Body of pancreas (tissue), 4 donors: Measurements from ENCODE around the gene GNAT1. TPM values are rescaled to one million over a fixed set of nuclear protein-coding genes. Genes with fewer than 3 reads are reported as not detected.

Experiments
- ATAC-seq: fragments of 150-250 bp; one replicate; pipeline ENCODE4 v1.9.1; 2016
- DNase-seq, 4 donors: peaks; one replicate each; pipeline ENCODE4 v3.0.0-alpha.2; 2019
- H3K27ac ChIP-seq, 4 donors: fragments of 200-600 bp; sonication (generic); 1 replicate in 3 of 4; 2 replicates in 1 of 4; pipeline versions ENCODE4 v1.5.1 to v1.6.1; 2016 to 2019; ENCODE audit warnings: mild to moderate bottlenecking in 1 of 4, mixed read lengths in 1 of 4, moderate library complexity in 1 of 4
- H3K27me3 ChIP-seq, 2 donors: fragments of 200-600 bp; sonication (generic); one replicate each; pipeline ENCODE4 v1.6.0; 2016; ENCODE audit warnings: mild to moderate bottlenecking in 1 of 2
- H3K36me3 ChIP-seq, 2 donors: fragments of 200-600 bp; sonication (generic); replicated peaks in 1 of 2; 2 replicates each; pipeline ENCODE4 v1.5.1; 2016; ENCODE audit warnings: low read depth in 2 of 2; ENCODE audit not compliant: insufficient read depth in 1 of 2
- H3K4me1 ChIP-seq: fragments of 200-600 bp; sonication (generic); one replicate; pipeline ENCODE4 v1.6.0; 2016
- H3K4me3 ChIP-seq, 2 donors: fragments of 200-600 bp; sonication (generic); 1 replicate in 1 of 2; 2 replicates in 1 of 2; pipeline ENCODE4 v1.5.1; 2016 to 2019
- H3K9me3 ChIP-seq, 3 donors: fragments of 200-600 bp; sonication (generic); 1 replicate in 2 of 3; 2 replicates in 1 of 3; pipeline ENCODE4 v1.5.1; 2016
- CTCF ChIP-seq, 7 experiments: fragments of 450-650 bp in 4 of 7; fragments of 200-600 bp in 3 of 7; sonication (generic) in 3 of 7; IDR thresholded peaks; one replicate each; pipeline ENCODE4 v1.5.1; 2016 to 2019; ENCODE audit warnings: antibody characterized with exemption in 7 of 7
- POLR2A ChIP-seq, 3 donors: fragments of 450-650 bp; IDR thresholded peaks; one replicate each; pipeline ENCODE4 v1.6.1; 2016; ENCODE audit warnings: antibody characterized with exemption in 3 of 3, mild to moderate bottlenecking in 2 of 3
- WGBS, 2 donors: methylation state at CpG; one replicate each; pipeline ENCODE4 v1.1.5; 2017; 5-methylcytosine and 5-hydroxymethylcytosine counted together
- intact Hi-C: fragments of 100-400 bp; cut with DNase I; formaldehyde crosslinking; loops from one replicate; pipeline ENCODE4 v1.15.1; 2023
- total RNA-seq, 2 donors: library from RNA; depleted of rRNA; stranded (reverse); fragments of >200 nt; gene quantifications; one replicate each; pipeline ENCODE4 v1.1.0, GENCODE V29; 2016

The GNAT1 gene
- total RNA-seq, 2 donors from 2014 or later = not detected

GRCh38 chr3:50186096-50186495 is 5.3 kb upstream of the GNAT1 start:
- intact Hi-C loops = loop anchor here (5.0 kb wide), 1 partner anchor 64 kb away; no protein-coding TSS in a partner anchor
- no peak for ATAC-seq
- WGBS, 2 donors = 97% methylated on average over 10 of the region's 10 CpGs; no CpG with 5 or more reads in 1 of the 2 donors

GRCh38 chr3:50187750-50188149 is 3.7 kb upstream of the GNAT1 start:
- WGBS, 2 donors = 96 to 100% methylated on average over 4 to 18 of the region's 19 CpGs

More at GRCh38 chr3:50186096-50186495, 5.3 kb upstream of the GNAT1 start:
- no peak for DNase-seq
- Histone ChIP-seq H3K4me3 (no peak overlapping the region), H3K27ac (no peak overlapping the region), H3K27me3 (no peaks in the 10 kb centered on the region), H3K4me1 (no peaks in the 10 kb centered on the region), H3K9me3 (no peaks in the 10 kb centered on the region), H3K36me3 (no peaks in the 10 kb centered on the region)
- TF ChIP-seq POLR2A (IDR thresholded peaks at IDR 0.05) (no peak), CTCF (IDR thresholded peaks at IDR 0.05) (no peak)

GRCh38 chr3:50189274-50189673 is 2.1 kb upstream of the GNAT1 start:
- no peaks in the 10 kb centered on the region for H3K9me3 ChIP-seq
- WGBS, 2 donors = 0 to 4% methylated on average over 3 to 5 of the region's 5 CpGs
- H3K27ac ChIP-seq = no peak overlapping the region
- peaks cover 17% of the 10 kb centered on the region for H3K4me1 ChIP-seq
- intact Hi-C loops = loop anchor here (5.0 kb wide), 1 partner anchor 67 kb away; no protein-coding TSS in a partner anchor
- peaks cover 0 to 15% of the 10 kb centered on the region in 2 donors for H3K27me3 ChIP-seq
- H3K36me3 ChIP-seq = no peaks in the 10 kb centered on the region
- peak; percentile 79 for ATAC-seq
- TF ChIP-seq POLR2A (IDR thresholded peaks at IDR 0.05) = no peak
- TF ChIP-seq CTCF (IDR thresholded peaks at IDR 0.05) = peak; percentile 54 to 92 (median 76)
- peak; percentile 80 to 89 (median 82) for DNase-seq
- no peak overlapping the region for H3K4me3 ChIP-seq

More at GRCh38 chr3:50187750-50188149, 3.7 kb upstream of the GNAT1 start:
- no peak for ATAC-seq
- Histone ChIP-seq H3K27me3 (peaks cover 0 to under 1% of the 10 kb centered on the region in 2 donors), H3K27ac (no peak overlapping the region), H3K4me3 (no peak overlapping the region), H3K9me3 (no peaks in the 10 kb centered on the region), H3K4me1 (peaks cover 2% of the 10 kb centered on the region), H3K36me3 (no peaks in the 10 kb centered on the region)
- intact Hi-C loops = loop anchor here (5.0 kb wide), 1 partner anchor 65 kb away; no protein-coding TSS in a partner anchor
- DNase-seq = no peak
- no peak for TF ChIP-seq POLR2A (IDR thresholded peaks at IDR 0.05)
- TF ChIP-seq CTCF (IDR thresholded peaks at IDR 0.05) = no peak

GRCh38 chr3:50189989-50190388 is 1.4 kb upstream of the GNAT1 start:
- TF ChIP-seq POLR2A (IDR thresholded peaks at IDR 0.05) (no peak), CTCF (IDR thresholded peaks at IDR 0.05) (no peak)
- 67 to 74% methylated on average over 7 of the region's 7 CpGs for WGBS, 2 donors
- Histone ChIP-seq H3K9me3 (no peaks in the 10 kb centered on the region), H3K27ac (no peak overlapping the region), H3K36me3 (no peaks in the 10 kb centered on the region), H3K4me1 (peaks cover 24% of the 10 kb centered on the region), H3K27me3 (peaks cover 0 to 16% of the 10 kb centered on the region in 2 donors), H3K4me3 (no peak overlapping the region)
- intact Hi-C loops = loop anchor here (5.0 to 10.0 kb wide), 2 partner anchors 68 to 85 kb away; partner anchors contain the start of gene LSMEM2
- no peak for ATAC-seq
- no peak for DNase-seq

- TF ChIP-seq CTCF (IDR thresholded peaks at IDR 0.05) (no peak), POLR2A (IDR thresholded peaks at IDR 0.05) (no peak)
- intact Hi-C loops = loop anchor here (10.0 kb wide), 1 partner anchor 83 kb away; the partner anchor contains the start of gene LSMEM2
- H3K4me1 ChIP-seq = peaks cover 34% of the 10 kb centered on the region
- whole genome bisulfite sequencing, 2 donors = 64 to 70% methylated on average over 7 to 8 of the region's 8 CpGs
- DNase-seq (no peak), ATAC-seq (no peak)
- H3K36me3 ChIP-seq = no peaks in the 10 kb centered on the region
- H3K27me3 ChIP-seq = peaks cover 0 to 16% of the 10 kb centered on the region in 2 donors
- no peak overlapping the region for H3K27ac ChIP-seq
- H3K9me3 ChIP-seq = no peaks in the 10 kb centered on the region
- H3K4me3 ChIP-seq = no peak overlapping the region
These were observed 714 bp downstream of the GNAT1 start for GRCh38 chr3:50192124-50192523.
